ENCODE results near the gene SPECC1.
"Not testable (repeated sequence)": the region's sequence is repeated elsewhere in the genome, so short reads cannot be mapped to it uniquely, and the experiment has no call there.

Gene SPECC1

GRCh38 chr17:20228410-20228809, 219.3 kb downstream of the SPECC1 start:
- Histone ChIP-seq H3K36me3 (ENCODE audit: control insufficient read depth in 2 of 2, insufficient read depth in 2 of 2, low read length in 2 of 2) (peaks cover 31 to 33% of the 10 kb centered on the region in 2 donors), H3K4me3 (ENCODE audit: low read length in 2 of 2) (no peak overlapping the region), H3K27me3 (ENCODE audit: control insufficient read depth in 2 of 2, insufficient read depth in 2 of 2, low read length in 2 of 2) (no peaks in the 10 kb centered on the region), H3K9me3 (ENCODE audit: control insufficient read depth in 2 of 2, low read length in 2 of 2) (no peaks in the 10 kb centered on the region), H3K4me1 (ENCODE audit: control insufficient read depth in 2 of 2, insufficient read depth in 2 of 2, low read length in 2 of 2) (no peaks in the 10 kb centered on the region), H3K9ac (ENCODE audit: low read depth in 1 of 2, low read length in 2 of 2) (no peak overlapping the region), H3K27ac (ENCODE audit: low read depth in 2 of 2, low read length in 2 of 2) (no peak overlapping the region)

DNA sequence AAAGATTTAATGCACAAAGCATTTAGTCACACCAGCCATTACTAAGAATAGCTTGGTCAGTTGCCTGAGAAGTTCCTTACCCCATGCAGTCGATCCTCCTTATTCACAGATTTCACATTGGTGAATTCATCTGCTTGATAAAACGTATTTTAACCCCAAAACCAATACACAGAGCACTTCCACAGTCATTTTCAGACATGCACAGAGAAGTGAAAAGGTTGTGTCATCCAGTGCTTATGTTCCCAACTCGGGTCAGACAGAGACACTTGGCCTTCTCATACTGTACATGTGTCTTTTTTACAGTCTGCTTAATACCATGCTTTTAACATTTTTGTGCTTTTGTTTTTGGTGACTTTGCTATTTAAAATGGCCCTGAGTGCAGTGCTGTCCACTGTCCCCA, 219.7 kb downstream of the SPECC1 start:
- no peaks in the 10 kb centered on the region for H3K9me3 ChIP-seq (ENCODE audit: control insufficient read depth in 2 of 2, low read length in 2 of 2)
- peaks cover 31 to 37% of the 10 kb centered on the region in 2 donors for H3K36me3 ChIP-seq (ENCODE audit: control insufficient read depth in 2 of 2, insufficient read depth in 2 of 2, low read length in 2 of 2)
- H3K9ac ChIP-seq (ENCODE audit: low read depth in 1 of 2, low read length in 2 of 2): no peak overlapping the region

DNA sequence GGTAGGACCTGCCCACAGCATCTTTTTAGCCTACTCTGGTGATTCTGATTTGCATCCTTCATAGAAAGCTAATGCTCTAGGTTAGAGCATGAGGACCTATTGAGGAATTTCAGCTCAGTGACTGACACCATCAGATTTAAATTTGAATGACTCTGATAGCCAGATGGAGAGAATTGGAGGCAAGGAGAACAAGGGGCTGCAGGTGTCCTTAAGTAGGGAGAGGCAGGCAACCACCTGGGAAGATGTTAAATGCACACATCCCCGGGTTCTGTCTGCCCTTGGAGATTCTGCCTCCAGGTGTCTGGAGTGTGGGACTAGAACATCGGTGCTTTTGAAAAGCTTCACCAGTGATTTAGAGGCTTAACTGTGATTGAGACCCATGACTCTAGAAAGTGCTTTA, 221.8 kb downstream of the SPECC1 start:
- H3K9ac ChIP-seq (ENCODE audit: low read depth in 1 of 2, low read length in 2 of 2): no peak overlapping the region
- no peaks in the 10 kb centered on the region for H3K4me1 ChIP-seq (ENCODE audit: control insufficient read depth in 2 of 2, insufficient read depth in 2 of 2, low read length in 2 of 2)
- no peak overlapping the region for H3K4me3 ChIP-seq (ENCODE audit: low read length in 2 of 2)
- H3K27me3 ChIP-seq (ENCODE audit: control insufficient read depth in 2 of 2, insufficient read depth in 2 of 2, low read length in 2 of 2): no peaks in the 10 kb centered on the region
- no peak overlapping the region for H3K27ac ChIP-seq (ENCODE audit: low read depth in 2 of 2, low read length in 2 of 2)
- H3K9me3 ChIP-seq (ENCODE audit: control insufficient read depth in 2 of 2, low read length in 2 of 2): no peaks in the 10 kb centered on the region
- H3K36me3 ChIP-seq (ENCODE audit: control insufficient read depth in 2 of 2, insufficient read depth in 2 of 2, low read length in 2 of 2): peaks cover 38 to 54% of the 10 kb centered on the region in 2 donors

More for the DNA sequence above, 219.7 kb downstream of the SPECC1 start:
- Histone ChIP-seq H3K27me3 (ENCODE audit: control insufficient read depth in 2 of 2, insufficient read depth in 2 of 2, low read length in 2 of 2) (no peaks in the 10 kb centered on the region), H3K4me3 (ENCODE audit: low read length in 2 of 2) (no peak overlapping the region), H3K27ac (ENCODE audit: low read depth in 2 of 2, low read length in 2 of 2) (no peak overlapping the region), H3K4me1 (ENCODE audit: control insufficient read depth in 2 of 2, insufficient read depth in 2 of 2, low read length in 2 of 2) (no peaks in the 10 kb centered on the region)

GRCh38 chr17:20232611-20233010, 223.5 kb downstream of the SPECC1 start:
- H3K9me3 ChIP-seq (ENCODE audit: control insufficient read depth in 2 of 2, low read length in 2 of 2): no peaks in the 10 kb centered on the region
- no peak overlapping the region for H3K4me3 ChIP-seq (ENCODE audit: low read length in 2 of 2)
- H3K36me3 ChIP-seq (ENCODE audit: control insufficient read depth in 2 of 2, insufficient read depth in 2 of 2, low read length in 2 of 2): peaks cover 38 to 58% of the 10 kb centered on the region in 2 donors
- H3K9ac ChIP-seq (ENCODE audit: low read depth in 1 of 2, low read length in 2 of 2): no peak overlapping the region
- H3K4me1 ChIP-seq (ENCODE audit: control insufficient read depth in 2 of 2, insufficient read depth in 2 of 2, low read length in 2 of 2): no peaks in the 10 kb centered on the region
- no peak overlapping the region for H3K27ac ChIP-seq (ENCODE audit: low read depth in 2 of 2, low read length in 2 of 2)
- no peaks in the 10 kb centered on the region for H3K27me3 ChIP-seq (ENCODE audit: control insufficient read depth in 2 of 2, insufficient read depth in 2 of 2, low read length in 2 of 2)

GRCh38 chr17:20234276-20234675, 225.1 kb downstream of the SPECC1 start:
- peaks cover 38 to 49% of the 10 kb centered on the region in 2 donors for H3K36me3 ChIP-seq (ENCODE audit: control insufficient read depth in 2 of 2, insufficient read depth in 2 of 2, low read length in 2 of 2)
- no peak overlapping the region for H3K4me3 ChIP-seq (ENCODE audit: low read length in 2 of 2)
- H3K9me3 ChIP-seq (ENCODE audit: control insufficient read depth in 2 of 2, low read length in 2 of 2): no peaks in the 10 kb centered on the region
- no peak overlapping the region for H3K27ac ChIP-seq (ENCODE audit: low read depth in 2 of 2, low read length in 2 of 2)
- no peaks in the 10 kb centered on the region for H3K4me1 ChIP-seq (ENCODE audit: control insufficient read depth in 2 of 2, insufficient read depth in 2 of 2, low read length in 2 of 2)
- no peak overlapping the region for H3K9ac ChIP-seq (ENCODE audit: low read depth in 1 of 2, low read length in 2 of 2)
- no peaks in the 10 kb centered on the region for H3K27me3 ChIP-seq (ENCODE audit: control insufficient read depth in 2 of 2, insufficient read depth in 2 of 2, low read length in 2 of 2)

DNA sequence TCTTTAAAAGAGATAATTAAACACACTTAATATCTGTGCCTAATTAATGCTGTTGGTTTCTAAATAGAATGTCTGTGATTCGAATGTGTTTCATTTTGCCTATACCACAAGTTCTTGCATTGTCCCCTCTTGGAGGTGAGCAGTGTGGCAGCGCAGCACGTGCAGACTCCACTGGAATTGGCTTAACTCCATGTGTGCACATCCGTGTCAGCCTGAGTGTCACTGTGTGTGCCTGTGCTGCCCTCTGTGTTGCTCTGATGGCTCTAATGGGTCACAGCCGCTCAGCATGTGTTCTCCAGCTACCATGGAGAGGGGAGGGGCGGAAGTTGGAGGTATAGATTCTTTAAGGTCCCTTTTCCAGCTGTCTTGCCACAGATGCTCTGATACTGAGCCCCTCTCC, 226.6 kb downstream of the SPECC1 start:
- Histone ChIP-seq H3K27me3 (ENCODE audit: control insufficient read depth in 2 of 2, insufficient read depth in 2 of 2, low read length in 2 of 2) (no peaks in the 10 kb centered on the region), H3K9ac (ENCODE audit: low read depth in 1 of 2, low read length in 2 of 2) (no peak overlapping the region), H3K27ac (ENCODE audit: low read depth in 2 of 2, low read length in 2 of 2) (no peak overlapping the region), H3K4me3 (ENCODE audit: low read length in 2 of 2) (no peak overlapping the region), H3K36me3 (ENCODE audit: control insufficient read depth in 2 of 2, insufficient read depth in 2 of 2, low read length in 2 of 2) (peaks cover 29 to 39% of the 10 kb centered on the region in 2 donors), H3K9me3 (ENCODE audit: control insufficient read depth in 2 of 2, low read length in 2 of 2) (no peaks in the 10 kb centered on the region), H3K4me1 (ENCODE audit: control insufficient read depth in 2 of 2, insufficient read depth in 2 of 2, low read length in 2 of 2) (no peaks in the 10 kb centered on the region)

- Histone ChIP-seq H3K27me3 (ENCODE audit: control insufficient read depth in 2 of 2, insufficient read depth in 2 of 2, low read length in 2 of 2) (no peaks in the 10 kb centered on the region), H3K27ac (ENCODE audit: low read depth in 2 of 2, low read length in 2 of 2) (no peak overlapping the region), H3K4me3 (ENCODE audit: low read length in 2 of 2) (no peak overlapping the region), H3K4me1 (ENCODE audit: control insufficient read depth in 2 of 2, insufficient read depth in 2 of 2, low read length in 2 of 2) (no peaks in the 10 kb centered on the region), H3K9ac (ENCODE audit: low read depth in 1 of 2, low read length in 2 of 2) (no peak overlapping the region), H3K36me3 (ENCODE audit: control insufficient read depth in 2 of 2, insufficient read depth in 2 of 2, low read length in 2 of 2) (peaks cover 19 to 32% of the 10 kb centered on the region in 2 donors), H3K9me3 (ENCODE audit: control insufficient read depth in 2 of 2, low read length in 2 of 2) (no peaks in the 10 kb centered on the region)
Measured at GRCh38 chr17:20236578-20237227, 227.5 kb downstream of the SPECC1 start.

DNA sequence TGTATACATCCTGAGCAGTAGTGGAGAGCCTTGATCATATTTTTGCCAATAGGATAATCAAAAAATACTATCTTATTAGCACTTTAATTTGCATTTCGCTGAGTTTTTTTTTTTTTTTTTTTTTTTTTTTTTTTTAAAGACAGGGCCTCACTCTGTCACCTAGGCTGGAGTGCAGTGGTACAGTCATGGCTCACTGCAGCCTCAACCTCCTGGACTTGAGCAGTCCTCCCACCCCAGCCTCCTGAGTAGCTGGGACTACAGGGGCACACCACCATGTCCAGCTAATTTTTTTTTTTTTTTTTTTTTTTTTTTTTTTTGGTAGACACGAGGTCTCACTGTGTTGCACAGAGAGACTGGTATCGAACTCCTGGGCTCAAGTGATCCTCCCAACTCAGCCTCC, 230.6 kb downstream of the SPECC1 start:
- H3K36me3 ChIP-seq (ENCODE audit: control insufficient read depth in 2 of 2, insufficient read depth in 2 of 2, low read length in 2 of 2): peaks cover 2 to 12% of the 10 kb centered on the region in 2 donors
- not testable (repeated sequence) for H3K4me1 ChIP-seq (ENCODE audit: control insufficient read depth in 2 of 2, insufficient read depth in 2 of 2, low read length in 2 of 2); H3K9ac ChIP-seq (ENCODE audit: low read depth in 1 of 2, low read length in 2 of 2); H3K27ac ChIP-seq (ENCODE audit: low read depth in 2 of 2, low read length in 2 of 2); H3K9me3 ChIP-seq (ENCODE audit: control insufficient read depth in 2 of 2, low read length in 2 of 2); H3K27me3 ChIP-seq (ENCODE audit: control insufficient read depth in 2 of 2, insufficient read depth in 2 of 2, low read length in 2 of 2); H3K4me3 ChIP-seq (ENCODE audit: low read length in 2 of 2)

GRCh38 chr17:20241855-20242254, 232.7 kb downstream of the SPECC1 start:
- Histone ChIP-seq H3K27ac (ENCODE audit: low read depth in 2 of 2, low read length in 2 of 2) (no peak overlapping the region), H3K4me3 (ENCODE audit: low read length in 2 of 2) (no peak overlapping the region), H3K27me3 (ENCODE audit: control insufficient read depth in 2 of 2, insufficient read depth in 2 of 2, low read length in 2 of 2) (no peaks in the 10 kb centered on the region), H3K9ac (ENCODE audit: low read depth in 1 of 2, low read length in 2 of 2) (no peak overlapping the region), H3K9me3 (ENCODE audit: control insufficient read depth in 2 of 2, low read length in 2 of 2) (no peaks in the 10 kb centered on the region), H3K4me1 (ENCODE audit: control insufficient read depth in 2 of 2, insufficient read depth in 2 of 2, low read length in 2 of 2) (no peaks in the 10 kb centered on the region), H3K36me3 (ENCODE audit: control insufficient read depth in 2 of 2, insufficient read depth in 2 of 2, low read length in 2 of 2) (peaks cover 5 to 10% of the 10 kb centered on the region in 2 donors)

GRCh38 chr17:20242271-20242670, 233.1 kb downstream of the SPECC1 start:
- Histone ChIP-seq H3K9me3 (ENCODE audit: control insufficient read depth in 2 of 2, low read length in 2 of 2) (no peaks in the 10 kb centered on the region), H3K4me3 (ENCODE audit: low read length in 2 of 2) (no peak overlapping the region), H3K9ac (ENCODE audit: low read depth in 1 of 2, low read length in 2 of 2) (no peak overlapping the region), H3K4me1 (ENCODE audit: control insufficient read depth in 2 of 2, insufficient read depth in 2 of 2, low read length in 2 of 2) (no peaks in the 10 kb centered on the region), H3K27me3 (ENCODE audit: control insufficient read depth in 2 of 2, insufficient read depth in 2 of 2, low read length in 2 of 2) (no peaks in the 10 kb centered on the region), H3K27ac (ENCODE audit: low read depth in 2 of 2, low read length in 2 of 2) (no peak overlapping the region), H3K36me3 (ENCODE audit: control insufficient read depth in 2 of 2, insufficient read depth in 2 of 2, low read length in 2 of 2) (peaks cover 5 to 9% of the 10 kb centered on the region in 2 donors)

Data from mucosa of rectum (tissue), 2 donors.